Measurements from ENCODE around the gene DGKK. TPM values are rescaled to one million over a fixed set of nuclear protein-coding genes. Genes with fewer than 3 reads are reported as not detected.

The DGKK gene
- total RNA-seq, 2 donors from 2014 or later, result 0.06 TPM; not detected in 1

- no peak overlapping the region for H3K4me3 ChIP-seq
- DNase-seq (ENCODE audit: low spot score), result no peak
- no peaks in the 10 kb centered on the region for H3K9me3 ChIP-seq
- intact Hi-C loops (cut with DNase I), result no loop called here
- H3K36me3 ChIP-seq, result no peaks in the 10 kb centered on the region
- H3K27ac ChIP-seq, result no peak overlapping the region
- TF ChIP-seq POLR2A (IDR thresholded peaks at IDR 0.05) (no peak), POLR2AphosphoS5 (IDR thresholded peaks at IDR 0.05) (no peak), CTCF (IDR thresholded peaks at IDR 0.05) (no peak)
- 73% methylated on average over 3 of the region's 3 CpGs for WGBS
- H3K4me1 ChIP-seq (replicated peaks), result no peaks in the 10 kb centered on the region
- no peaks in the 10 kb centered on the region for H3K27me3 ChIP-seq (replicated peaks; ENCODE audit: insufficient read depth)
These were observed 39.0 kb downstream of the DGKK start for GRCh38 chrX:50431623-50432022.

GRCh38 chrX:50430917-50431575 is 39.6 kb downstream of the DGKK start:
- Histone ChIP-seq H3K9me3 (no peaks in the 10 kb centered on the region), H3K27me3 (replicated peaks; ENCODE audit: insufficient read depth) (no peaks in the 10 kb centered on the region), H3K27ac (no peak overlapping the region), H3K4me3 (no peak overlapping the region), H3K36me3 (no peaks in the 10 kb centered on the region), H3K4me1 (replicated peaks) (no peaks in the 10 kb centered on the region)
- intact Hi-C loops (cut with DNase I), result no loop called here
- no peak for DNase-seq (ENCODE audit: low spot score)
- TF ChIP-seq POLR2A (IDR thresholded peaks at IDR 0.05) (no peak), CTCF (IDR thresholded peaks at IDR 0.05) (no peak), POLR2AphosphoS5 (IDR thresholded peaks at IDR 0.05) (no peak)
- 72% methylated on average over 5 of the region's 5 CpGs for WGBS

- TF ChIP-seq CTCF (IDR thresholded peaks at IDR 0.05) (no peak), POLR2AphosphoS5 (IDR thresholded peaks at IDR 0.05) (no peak), POLR2A (IDR thresholded peaks at IDR 0.05) (no peak)
- 89% methylated on average over 1 of the region's 1 CpG for WGBS
- no peaks in the 10 kb centered on the region for H3K27me3 ChIP-seq (replicated peaks; ENCODE audit: insufficient read depth)
- no peaks in the 10 kb centered on the region for H3K36me3 ChIP-seq
- H3K9me3 ChIP-seq, result no peaks in the 10 kb centered on the region
- intact Hi-C loops (cut with DNase I), result no loop called here
- H3K4me1 ChIP-seq (replicated peaks), result no peaks in the 10 kb centered on the region
- H3K27ac ChIP-seq, result no peak overlapping the region
- no peak overlapping the region for H3K4me3 ChIP-seq
- DNase-seq (ENCODE audit: low spot score), result no peak
These were observed 42.5 kb downstream of the DGKK start for GRCh38 chrX:50428174-50428573.

GRCh38 chrX:50407976-50408375 is 62.6 kb downstream of the DGKK start:
- H3K27ac ChIP-seq, result no peak overlapping the region
- intact Hi-C loops (cut with DNase I), result no loop called here
- no peaks in the 10 kb centered on the region for H3K4me1 ChIP-seq (replicated peaks)
- H3K27me3 ChIP-seq (replicated peaks; ENCODE audit: insufficient read depth), result no peaks in the 10 kb centered on the region
- H3K4me3 ChIP-seq, result no peak overlapping the region
- H3K9me3 ChIP-seq, result no peaks in the 10 kb centered on the region
- TF ChIP-seq POLR2A (IDR thresholded peaks at IDR 0.05) (no peak), CTCF (IDR thresholded peaks at IDR 0.05) (no peak), POLR2AphosphoS5 (IDR thresholded peaks at IDR 0.05) (no peak)
- DNase-seq (ENCODE audit: low spot score), result no peak
- H3K36me3 ChIP-seq, result no peaks in the 10 kb centered on the region
- 100% methylated on average over 2 of the region's 2 CpGs for WGBS

- no peak overlapping the region for H3K4me3 ChIP-seq
- TF ChIP-seq POLR2AphosphoS5 (IDR thresholded peaks at IDR 0.05) (no peak), CTCF (IDR thresholded peaks at IDR 0.05) (no peak), POLR2A (IDR thresholded peaks at IDR 0.05) (no peak)
- H3K27me3 ChIP-seq (replicated peaks; ENCODE audit: insufficient read depth), result no peaks in the 10 kb centered on the region
- WGBS, result 48% methylated on average over 5 of the region's 5 CpGs
- no peaks in the 10 kb centered on the region for H3K9me3 ChIP-seq
- intact Hi-C loops (cut with DNase I), result no loop called here
- H3K4me1 ChIP-seq (replicated peaks), result no peaks in the 10 kb centered on the region
- no peaks in the 10 kb centered on the region for H3K36me3 ChIP-seq
- no peak for DNase-seq (ENCODE audit: low spot score)
- H3K27ac ChIP-seq, result no peak overlapping the region
These were observed 66.7 kb downstream of the DGKK start for GRCh38 chrX:50403903-50404302.

Data from prostate gland (tissue), 2 donors.